Mammary epithelial cell (primary cell): ENCODE data around the gene NPEPPS.

ENCODE experiments used
- EZH2 ChIP-seq: IDR thresholded peaks from 2 replicates; pipeline ENCODE4 v1.6.1; 2012; ENCODE audit warnings: low read length, inconsistent platforms, borderline replicate concordance
- TF ChIP-seq, protein P1 (sequence below), 2 donors: IDR thresholded peaks in 1 of 2; conservative IDR thresholded peaks in 1 of 2; 2 replicates each; pipeline ENCODE4 v1.5.1; 2011 to 2012; ENCODE audit warnings: inconsistent platforms in 2 of 2, low read length in 2 of 2, mild to moderate bottlenecking in 2 of 2, control low read depth in 1 of 2, low read depth in 1 of 2; ENCODE audit not compliant: insufficient read depth in 1 of 2; ENCODE audit errors: extremely low read depth in 1 of 2

DNA sequence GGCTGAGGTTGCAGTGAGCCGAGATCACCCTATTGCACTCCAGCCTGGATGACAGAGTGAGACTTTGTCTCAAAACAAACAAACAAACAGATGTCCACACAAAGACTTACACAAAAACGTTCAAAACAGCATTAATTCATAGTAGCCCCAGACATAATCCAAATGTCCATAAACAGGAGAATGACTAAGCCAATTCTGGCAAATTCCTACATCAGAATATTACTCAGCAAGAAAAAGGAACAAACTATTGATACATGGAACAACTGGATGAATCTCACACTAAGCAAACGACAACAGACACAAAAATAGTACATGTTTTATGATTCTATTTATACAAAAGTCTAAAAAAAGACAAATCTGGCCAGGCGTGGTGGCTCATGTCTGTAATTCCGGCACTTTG lies 108.0 kb downstream of the NPEPPS start:
- TF ChIP-seq, protein P1, sequence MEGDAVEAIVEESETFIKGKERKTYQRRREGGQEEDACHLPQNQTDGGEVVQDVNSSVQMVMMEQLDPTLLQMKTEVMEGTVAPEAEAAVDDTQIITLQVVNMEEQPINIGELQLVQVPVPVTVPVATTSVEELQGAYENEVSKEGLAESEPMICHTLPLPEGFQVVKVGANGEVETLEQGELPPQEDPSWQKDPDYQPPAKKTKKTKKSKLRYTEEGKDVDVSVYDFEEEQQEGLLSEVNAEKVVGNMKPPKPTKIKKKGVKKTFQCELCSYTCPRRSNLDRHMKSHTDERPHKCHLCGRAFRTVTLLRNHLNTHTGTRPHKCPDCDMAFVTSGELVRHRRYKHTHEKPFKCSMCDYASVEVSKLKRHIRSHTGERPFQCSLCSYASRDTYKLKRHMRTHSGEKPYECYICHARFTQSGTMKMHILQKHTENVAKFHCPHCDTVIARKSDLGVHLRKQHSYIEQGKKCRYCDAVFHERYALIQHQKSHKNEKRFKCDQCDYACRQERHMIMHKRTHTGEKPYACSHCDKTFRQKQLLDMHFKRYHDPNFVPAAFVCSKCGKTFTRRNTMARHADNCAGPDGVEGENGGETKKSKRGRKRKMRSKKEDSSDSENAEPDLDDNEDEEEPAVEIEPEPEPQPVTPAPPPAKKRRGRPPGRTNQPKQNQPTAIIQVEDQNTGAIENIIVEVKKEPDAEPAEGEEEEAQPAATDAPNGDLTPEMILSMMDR (conservative IDR thresholded peaks at IDR 0.05 in 1 of 2, IDR thresholded peaks at IDR 0.05 in 1 of 2; ENCODE audit: extremely low read depth in 1 of 2, insufficient read depth in 1 of 2, low read depth in 1 of 2, low read length in 2 of 2): no peak
- TF ChIP-seq EZH2: no peak
